Muscle of arm (tissue), 14 donors: ENCODE data around the gene PNMA3. TPM values are rescaled to one million over a fixed set of nuclear protein-coding genes. Genes with fewer than 3 reads are reported as not detected.
"Not testable (repeated sequence)": the region's sequence is repeated elsewhere in the genome, so short reads cannot be mapped to it uniquely, and the experiment has no call there.

ENCODE experiments used
- DNase-seq: peaks from one replicate; pipeline ENCODE4 v3.0.0-alpha.2; 2013
- long read RNA-seq, 11 donors: transcript quantifications; one replicate each; lab custom pipeline, GENCODE V29; 2026
- polyA plus RNA-seq, 12 donors: library from polyadenylated mRNA; unstranded; fragments of 120-200 nt; gene quantifications; one replicate each; pipeline ENCODE4 v1.2.1, GENCODE V29; 2013; ENCODE audit not compliant: insufficient read length in 12 of 12

Gene PNMA3
- 1 to 10 TPM in 3 of 12 donors, under 1 TPM in 7, not detected in 2; 0.67 to 2.1 (median 0.93) TPM for polyA plus RNA-seq
- long read RNA-seq, donor 1, transcript PNMA3-202 (1 exons, 1,432 nt), result major isoform, 6 of 11 reads
- long read RNA-seq, donor 1, partial matches to known transcripts, result 5 of 11 reads
- long read RNA-seq, donor 1, other reads (novel, unspliced or antisense), result 0 of 11 reads
- long read RNA-seq, donor 2, result 0 reads
- long read RNA-seq, donor 3, result 0 reads
- long read RNA-seq, donor 4, result 0 reads
- long read RNA-seq, donor 5, partial matches to known transcripts, result 0 of 1 reads
- long read RNA-seq, donor 5, other reads (novel, unspliced or antisense), result 0 of 1 reads
- long read RNA-seq, donor 6, partial matches to known transcripts, result 0 of 1 reads
- long read RNA-seq, donor 6, other reads (novel, unspliced or antisense), result 0 of 1 reads
- long read RNA-seq, donor 7, result 0 reads
- long read RNA-seq, donor 8, result 0 reads
- long read RNA-seq, donor 9, result 0 reads
- long read RNA-seq, donor 10, result 0 reads
- long read RNA-seq, donor 11, partial matches to known transcripts, result 0 of 1 reads
- long read RNA-seq, donor 11, other reads (novel, unspliced or antisense), result 0 of 1 reads

DNA sequence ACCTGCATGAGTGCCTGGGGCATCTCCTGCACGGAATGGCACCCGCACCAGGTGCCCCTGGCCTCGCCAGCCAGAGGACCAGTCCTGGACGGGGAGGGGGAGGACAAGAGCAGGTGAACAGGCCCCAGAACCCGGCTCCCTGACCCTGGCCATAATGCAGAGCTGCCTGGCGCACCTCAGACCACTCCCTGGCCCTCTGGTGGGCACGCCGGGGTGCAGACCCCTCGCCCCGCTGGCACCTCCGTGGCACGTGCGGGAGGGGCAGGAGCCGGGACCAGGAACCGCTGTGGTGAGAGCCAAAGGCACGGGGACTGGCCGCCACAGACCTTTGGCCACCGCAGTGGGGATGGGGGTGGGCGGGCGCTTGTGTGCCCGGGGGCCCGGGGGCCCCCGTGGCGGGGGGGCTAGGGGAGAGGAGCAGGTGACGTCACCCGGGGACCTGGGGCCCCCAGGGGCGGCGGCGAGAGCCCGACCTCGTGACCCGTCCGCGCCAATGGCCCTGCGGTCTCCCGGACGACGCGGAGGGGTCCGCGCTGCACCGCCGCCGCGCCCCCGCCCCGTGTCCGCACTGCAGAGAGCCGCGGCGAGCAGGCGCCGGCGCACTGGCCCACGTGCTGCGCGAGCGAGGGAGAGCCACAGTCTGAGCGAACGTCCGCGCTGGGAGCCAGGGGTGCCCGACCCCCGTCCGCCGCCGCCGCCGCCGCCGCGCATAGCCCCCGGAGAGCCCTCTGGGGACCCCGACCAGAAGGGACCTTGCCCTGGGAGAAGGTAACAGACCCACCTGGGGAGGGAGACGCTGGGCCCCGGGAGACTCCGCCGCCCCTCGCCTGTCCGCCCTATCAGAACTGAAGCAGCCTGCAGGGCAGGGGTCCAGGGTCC is at the start of gene PNMA3:
Gene PNMA3 (plus strand): TSS at position 600 of the 879 bp plus-strand sequence. CDS start 586 bp downstream, outside the sequence.
- DNase-seq, result peak; percentile 1

DNA sequence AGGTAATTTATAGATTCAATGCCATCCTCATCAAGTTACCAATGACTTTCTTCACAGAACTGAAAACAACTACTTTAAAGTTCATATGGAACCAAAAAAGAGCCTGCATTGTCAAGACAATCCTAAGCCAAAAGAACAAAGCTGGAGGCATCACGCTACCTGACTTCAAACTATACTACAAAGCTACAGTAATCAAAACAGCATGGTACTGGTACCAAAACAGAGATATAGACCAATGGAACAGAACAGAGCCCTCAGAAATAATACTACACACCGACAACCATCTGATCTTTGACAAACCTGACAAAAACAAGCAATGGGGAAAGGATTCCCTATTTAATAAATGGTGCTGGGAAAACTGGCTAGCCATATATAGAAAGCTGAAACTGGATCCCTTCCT is 39.1 kb upstream of the PNMA3 start:
- DNase-seq, result not testable (repeated sequence)

- DNase-seq, result no peak
These were observed 37.1 kb upstream of the PNMA3 start for GRCh38 chrX:153019166-153019565.

GRCh38 chrX:153026501-153026900 is 29.8 kb upstream of the PNMA3 start:
- not testable (repeated sequence) for DNase-seq

DNA sequence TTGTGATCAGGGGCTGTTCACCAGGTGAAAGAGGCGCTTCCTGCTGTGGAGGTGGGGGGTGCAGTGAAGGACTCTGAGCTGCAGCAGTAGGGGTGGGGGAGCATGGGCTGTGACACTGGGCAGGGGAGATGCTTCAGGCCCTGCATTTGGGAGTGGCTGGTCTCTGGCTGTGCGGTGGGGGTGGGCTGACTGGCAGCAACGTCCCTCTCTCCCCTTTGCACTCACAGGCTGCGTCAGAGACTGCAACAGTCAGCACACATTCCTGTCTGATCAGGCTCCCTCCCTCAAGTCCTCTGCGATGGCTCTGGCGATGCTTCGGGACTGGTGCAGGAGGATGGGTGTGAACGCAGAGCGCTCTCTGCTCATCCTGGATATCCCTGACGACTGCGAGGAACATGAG is 27.8 kb upstream of the PNMA3 start:
- not testable (repeated sequence) for DNase-seq

- no peak for DNase-seq
These were observed 27.1 kb upstream of the PNMA3 start for GRCh38 chrX:153029162-153029561.

DNA sequence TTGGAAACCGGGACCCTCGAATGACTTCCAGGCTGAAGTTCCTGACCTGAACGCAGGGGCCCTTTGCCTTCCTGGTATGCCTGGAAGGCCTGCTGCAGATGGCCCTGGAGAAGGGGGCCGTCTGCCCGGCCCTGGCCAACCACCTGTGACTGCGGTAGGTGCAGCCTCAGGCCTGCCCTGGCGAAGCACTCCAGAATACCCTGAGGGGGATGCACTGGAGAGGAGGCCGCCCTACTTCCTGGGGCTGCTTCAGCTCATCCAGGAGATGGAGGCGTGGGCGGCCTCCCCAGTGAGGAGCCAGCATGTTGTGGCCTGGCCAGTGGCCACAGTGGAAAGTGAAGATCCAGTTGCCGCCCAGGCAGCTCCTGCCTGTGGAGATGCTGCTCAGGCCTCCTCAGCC is 26.4 kb upstream of the PNMA3 start:
- DNase-seq, result no peak

- DNase-seq, result no peak
These were observed 25.5 kb upstream of the PNMA3 start for GRCh38 chrX:153030801-153031200.

DNA sequence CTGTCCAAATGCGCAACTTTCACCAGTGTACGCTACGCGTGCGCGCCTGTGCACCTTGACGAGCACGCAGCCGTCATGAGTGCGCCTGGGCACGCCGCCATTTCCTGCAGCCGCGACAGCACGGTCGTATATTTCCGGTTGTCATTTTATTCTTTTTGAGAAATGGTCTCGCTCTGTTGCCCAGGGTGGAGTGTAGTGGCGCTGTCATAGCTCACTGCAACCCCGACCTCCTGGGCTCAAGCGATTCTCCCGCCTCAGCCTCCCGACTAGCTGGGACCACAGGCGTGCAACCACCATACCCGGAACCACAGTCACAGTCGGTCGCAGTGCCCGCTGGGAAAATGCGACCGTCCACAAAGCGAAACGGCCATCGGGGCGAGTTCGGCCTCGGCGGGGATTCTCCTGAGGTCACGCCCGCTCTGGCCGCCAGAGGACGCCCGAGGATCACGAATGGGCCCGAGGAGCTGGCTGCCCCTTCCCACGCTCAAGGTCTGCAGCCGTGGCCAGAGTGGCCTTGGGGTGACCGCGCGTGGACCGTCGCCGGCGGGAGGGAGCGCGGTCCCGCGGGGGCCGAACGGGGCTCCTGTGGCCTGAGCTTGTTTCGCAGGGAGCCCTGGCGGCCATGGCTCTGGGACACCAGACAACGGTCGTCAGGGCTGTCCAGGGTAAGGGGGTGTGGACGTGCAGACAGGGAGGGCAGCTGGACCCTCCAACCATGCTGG is 23.7 kb upstream of the PNMA3 start:
- peak; percentile 48 for DNase-seq

DNA sequence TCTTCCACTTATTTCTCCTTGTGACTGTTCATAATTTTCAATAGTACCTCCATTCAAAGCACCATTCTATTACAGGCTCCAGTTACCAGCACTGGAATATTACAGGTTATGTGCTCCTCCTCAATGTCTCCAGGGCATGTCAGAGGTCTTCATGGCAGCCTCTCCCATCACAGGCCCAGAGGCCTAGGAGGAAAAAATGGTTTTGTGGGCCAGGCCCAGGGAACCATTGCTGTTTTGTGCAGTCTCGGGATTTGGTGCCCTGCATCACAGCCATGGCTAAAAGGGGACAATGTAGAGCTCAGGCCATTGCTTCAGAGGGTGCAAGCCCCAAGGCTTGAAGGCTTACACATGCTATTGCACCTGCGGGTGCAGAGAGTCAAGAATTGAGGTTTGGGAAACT is 7.2 kb upstream of the PNMA3 start:
- no peak for DNase-seq

- no peak for DNase-seq
These were observed 3.7 kb upstream of the PNMA3 start for GRCh38 chrX:153052534-153052933.

DNA sequence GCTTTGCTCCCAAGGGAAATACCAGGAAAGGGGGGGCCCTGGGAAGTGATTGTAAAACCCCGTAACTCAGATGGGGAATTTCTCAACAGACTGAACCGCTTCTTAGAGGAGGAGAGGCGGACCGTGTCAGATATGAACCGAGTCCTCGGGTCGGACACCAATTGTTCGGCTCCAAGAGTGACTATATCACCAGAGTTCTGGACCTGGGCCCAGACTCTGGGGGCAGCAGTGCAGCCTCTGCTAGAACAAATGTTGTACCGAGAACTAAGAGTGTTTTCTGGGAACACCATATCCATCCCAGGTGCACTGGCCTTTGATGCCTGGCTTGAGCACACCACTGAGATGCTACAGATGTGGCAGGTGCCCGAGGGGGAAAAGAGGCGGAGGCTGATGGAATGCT is 1.0 kb downstream of the PNMA3 start:
- DNase-seq, result no peak

- DNase-seq, result no peak
These were observed 3.2 kb downstream of the PNMA3 start for GRCh38 chrX:153059191-153060094.

DNA sequence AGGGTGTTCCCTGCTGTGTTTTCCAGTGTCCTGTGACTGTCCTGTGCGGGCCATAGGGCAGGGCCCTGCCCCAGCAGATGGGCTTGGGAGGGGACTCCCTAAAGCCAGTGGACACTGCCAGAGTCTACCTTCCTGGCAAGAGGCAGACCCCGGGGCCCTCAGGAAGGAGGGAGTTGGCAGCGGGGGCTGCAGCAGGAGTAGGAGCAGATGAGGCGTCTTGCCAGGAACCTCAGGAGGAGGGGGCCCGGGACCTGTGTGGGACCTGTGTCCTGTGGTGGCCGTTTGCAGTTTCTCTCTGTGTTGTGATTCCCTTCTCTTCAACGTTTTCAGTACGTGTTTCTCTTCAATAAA is 3.8 kb downstream of the PNMA3 start:
- no peak for DNase-seq

DNA sequence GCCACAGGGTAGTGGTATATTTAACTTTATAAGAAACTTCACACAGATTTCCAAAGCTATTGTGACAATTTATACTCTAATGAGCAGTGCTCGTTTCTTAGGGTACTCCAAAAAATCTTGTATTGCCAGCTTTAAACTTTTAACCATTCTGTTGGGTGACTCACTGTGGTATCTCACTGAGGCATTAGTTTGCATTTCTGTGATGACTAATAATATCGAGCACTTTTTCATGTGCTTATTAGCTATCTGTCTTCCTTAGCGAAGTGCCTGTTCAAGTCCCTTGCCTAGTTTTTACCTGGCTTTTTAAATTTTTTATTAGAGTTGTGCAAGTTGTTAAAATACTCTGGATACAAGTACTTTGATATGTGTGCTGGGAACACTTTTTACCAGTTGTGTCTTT is 5.5 kb downstream of the PNMA3 start:
- DNase-seq, result no peak

- no peak for DNase-seq
These were observed 7.0 kb downstream of the PNMA3 start for GRCh38 chrX:153063315-153063714.

DNA sequence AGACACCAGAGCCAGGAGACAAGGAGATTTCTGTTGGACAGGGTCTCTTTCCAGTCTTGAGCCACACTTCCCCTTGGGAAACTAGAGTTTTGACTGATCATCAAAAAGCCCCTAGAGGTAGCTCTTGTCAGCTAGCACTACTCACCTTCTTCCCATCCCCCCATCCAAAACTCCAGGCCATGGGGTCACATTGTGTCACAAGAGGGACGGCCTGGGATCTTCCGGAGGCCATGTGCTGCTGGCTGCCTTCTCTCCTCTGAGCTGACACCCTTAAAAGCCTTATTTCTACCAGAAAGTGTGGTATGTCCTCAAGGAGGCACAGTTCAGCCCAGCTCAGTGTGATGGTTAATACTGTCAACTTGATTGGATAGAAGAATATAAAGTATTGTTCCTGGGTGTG is 7.8 kb downstream of the PNMA3 start:
- DNase-seq, result no peak

GRCh38 chrX:153065389-153065788 is 9.1 kb downstream of the PNMA3 start:
- DNase-seq, result no peak

DNA sequence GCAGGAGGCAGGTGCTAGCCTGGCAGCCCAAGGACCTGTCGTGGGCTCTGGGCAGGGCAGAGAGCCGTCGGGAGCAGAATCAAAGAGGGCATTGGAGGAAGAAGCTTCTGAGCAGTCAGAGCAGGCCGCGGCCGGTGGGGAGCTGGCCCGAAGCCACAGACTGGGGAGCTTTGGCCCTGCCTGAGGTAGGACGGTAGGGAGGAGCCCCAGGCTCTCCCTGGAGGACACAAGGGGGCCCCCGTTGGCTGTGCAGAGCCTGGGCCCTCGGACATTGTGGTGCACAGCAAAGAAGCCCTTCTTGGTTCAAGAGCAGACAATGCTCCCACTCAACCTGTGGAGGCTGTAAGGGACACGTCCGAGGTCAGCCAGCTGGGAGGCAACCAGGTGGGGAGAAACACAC is 10.1 kb downstream of the PNMA3 start:
- DNase-seq, result not testable (repeated sequence)

- DNase-seq, result not testable (repeated sequence)
These were observed 15.8 kb downstream of the PNMA3 start, which contains the start of gene PNMA6A for GRCh38 chrX:153071909-153072583. Gene PNMA6A, plus strand, starts transcription at chrX:153072454. Its CDS starts 609 bp downstream, at chrX:153073063.
